Activated CD8-positive, alpha-beta memory T cell treated with anti-CD3 and anti-CD28 coated beads for 36 hours (primary cell): ENCODE data around the gene LCTL. TPM values are rescaled to one million over a fixed set of nuclear protein-coding genes. Genes with fewer than 3 reads are reported as not detected.
"Not testable (repeated sequence)": the region's sequence is repeated elsewhere in the genome, so short reads cannot be mapped to it uniquely, and the experiment has no call there.

Experiments used
- CTCF ChIA-PET: fragments of 350-600 bp; sonication (Branson Sonifier 250); formaldehyde crosslinking; loops from one replicate; lab custom pipeline; 2021; ENCODE audit warnings: antibody characterized with exemption; lab: Charles Lee
- POLR2A ChIA-PET: fragments of 350-600 bp; sonication (Branson Sonifier 250); formaldehyde crosslinking; loops from one replicate; lab custom pipeline; 2021; ENCODE audit warnings: antibody characterized with exemption; lab: Charles Lee
- total RNA-seq, 2 experiments: library from RNA; stranded (reverse); gene quantifications; one replicate each; pipeline ENCODE4 v1.2.3, GENCODE V29; 2021

LCTL gene
- total RNA-seq, 2 experiments from 2014 or later, result not detected

GRCh38 chr15:66514586-66514985 is 51.2 kb downstream of the LCTL start:
- CTCF ChIA-PET, result no interaction called here
- POLR2A ChIA-PET, result interaction anchor here (0.6 kb wide), 1 partner anchor 164 kb away, joined by 3 read pairs; no protein-coding TSS in a partner anchor

GRCh38 chr15:66508293-66508883 is 57.4 kb downstream of the LCTL start:
- CTCF ChIA-PET, result no interaction called here
- POLR2A ChIA-PET, result no interaction called here

GRCh38 chr15:66505818-66506217 is 60.0 kb downstream of the LCTL start:
- CTCF ChIA-PET, result interaction anchor here (1.1 to 1.5 kb wide), 3 partner anchors 18 to 120 kb away, joined by 3 to 4 read pairs (median 4); no protein-coding TSS in a partner anchor
- POLR2A ChIA-PET, result interaction anchor here (0.5 to 1.6 kb wide), 3 partner anchors 9 to 1219 kb away, joined by 3 to 10 read pairs (median 4); partner anchors contain the start of genes PARP16 and TIPIN

- ChIA-PET CTCF (interaction anchor here (0.9 to 1.2 kb wide), 2 partner anchors 48 to 120 kb away, joined by 3 read pairs; no protein-coding TSS in a partner anchor), POLR2A (interaction anchor here (0.5 to 2.3 kb wide), 7 partner anchors 9 to 1219 kb away, joined by 3 to 15 read pairs (median 4); partner anchors contain the start of genes MAP2K1, PARP16 and TIPIN)
These were observed 60.4 kb downstream of the LCTL start for GRCh38 chr15:66505430-66505811.

GRCh38 chr15:66504563-66505429 is 61.0 kb downstream of the LCTL start, which contains the start of the genes RPL4 and ZWILCH:
TSS of gene RPL4 (minus strand) at chr15:66504855. CDS start at chr15:66504790, 65 bp downstream.
TSS of gene ZWILCH (plus strand) at chr15:66505326. CDS start at chr15:66505339, 13 bp downstream.
- CTCF ChIA-PET, result interaction anchor here (0.6 to 1.2 kb wide), 3 partner anchors 47 to 156 kb away, joined by 3 to 5 read pairs (median 3); no protein-coding TSS in a partner anchor
- POLR2A ChIA-PET, result interaction anchor here (0.5 to 2.3 kb wide), 7 partner anchors 8 to 1016 kb away, joined by 3 to 15 read pairs (median 4); partner anchors contain the start of genes C15orf61, MAP2K1 and TIPIN

- CTCF ChIA-PET, result interaction anchor here (0.6 kb wide), 1 partner anchor 155 kb away, joined by 5 read pairs; no protein-coding TSS in a partner anchor
- POLR2A ChIA-PET, result interaction anchor here (0.9 to 2.3 kb wide), 2 partner anchors 117 to 1017 kb away, joined by 3 to 15 read pairs; partner anchors contain the start of genes C15orf61 and MAP2K1
These were observed 61.8 kb downstream of the LCTL start for GRCh38 chr15:66503780-66504562.

GRCh38 chr15:66503041-66503648 is 62.7 kb downstream of the LCTL start:
- POLR2A ChIA-PET, result interaction anchor here (2.3 kb wide), 1 partner anchor 116 kb away, joined by 15 read pairs; the partner anchor contains the start of gene MAP2K1
- CTCF ChIA-PET, result not testable (repeated sequence)

GRCh38 chr15:66502491-66502890 is 63.3 kb downstream of the LCTL start:
- ChIA-PET CTCF (no interaction called here), POLR2A (no interaction called here)

GRCh38 chr15:66500346-66500745 is 65.5 kb downstream of the LCTL start:
- CTCF ChIA-PET, result not testable (repeated sequence)
- POLR2A ChIA-PET, result interaction anchor here (4.1 kb wide), 1 partner anchor 113 kb away, joined by 31 read pairs; the partner anchor contains the start of gene MAP2K1

GRCh38 chr15:66498501-66499386 is 67.1 kb downstream of the LCTL start:
- POLR2A ChIA-PET, result interaction anchor here (1.5 to 4.1 kb wide), 4 partner anchors 17 to 143 kb away, joined by 5 to 31 read pairs (median 14); partner anchors contain the start of genes MAP2K1 and TIPIN
- CTCF ChIA-PET, result interaction anchor here (0.9 to 2.5 kb wide), 10 partner anchors 21 to 207 kb away, joined by 3 to 20 read pairs (median 4); partner anchors contain the start of gene MAP2K1

Other genes starting within 250 kb of the LCTL start
- 10 to 100 TPM; 57.2 to 58.9 TPM for gene TIPIN, start 209.3 kb downstream of the LCTL start, total RNA-seq
- 100 to 1,000 TPM; 115 to 116 TPM for gene MAP2K1, start 179.1 kb downstream of the LCTL start, total RNA-seq
- gene SNAPC5, start 68.2 kb downstream of the LCTL start, total RNA-seq, result 10 to 100 TPM; 48.6 to 49.3 TPM
- gene RPL4, start 61.1 kb downstream of the LCTL start, total RNA-seq, result 1,000 to 10,000 TPM; 4,526 to 4,577 TPM
- gene ZWILCH, start 60.7 kb downstream of the LCTL start, total RNA-seq, result 10 to 100 TPM; 42.9 to 44.9 TPM
- under 1 TPM; 0.04 TPM for gene SMAD6, start 136.2 kb upstream of the LCTL start, total RNA-seq